AG04449 (cell line): ENCODE data around the gene LINC00237.

Source experiments
- CTCF ChIA-PET: fragments of 350-600 bp; formaldehyde crosslinking; extraction: SDS; loops from one replicate; lab custom pipeline; 2021; ENCODE audit warnings: antibody characterized with exemption; lab: Yijun Ruan, JAX
- POLR2A ChIA-PET: fragments of 400-600, 350-600 bp; formaldehyde crosslinking; extraction: SDS; loops from one replicate; lab custom pipeline; 2020; ENCODE audit warnings: antibody characterized with exemption, inconsistent platforms; lab: Yijun Ruan, JAX
- DNase-seq: peaks from one replicate; pipeline ENCODE4 v3.0.0-alpha.2; 2010; ENCODE audit warnings: low read depth, low spot score
- H3K4me3 ChIP-seq: 2 replicates; pipeline ENCODE4 v1.5.1; 2011; ENCODE audit warnings: low read depth, mild to moderate bottlenecking, control low read depth, low read length
- CTCF ChIP-seq: IDR thresholded peaks from one replicate; pipeline ENCODE4 v1.5.1; 2011; ENCODE audit warnings: mild to moderate bottlenecking, moderate library complexity, low read length, control low read depth, inconsistent platforms; ENCODE audit not compliant: insufficient read depth; ENCODE audit errors: missing control alignments

The LINC00237 gene

GRCh38 chr20:21136015-21136732 lies 30.0 kb upstream of the LINC00237 start:
- POLR2A ChIA-PET, result interaction anchor here (0.6 kb wide), 1 partner anchor 10 kb away, joined by 3 read pairs; no protein-coding TSS in a partner anchor
- no peak for TF ChIP-seq CTCF
- no peak for DNase-seq
- CTCF ChIA-PET, result interaction anchor here (3.0 kb wide), 1 partner anchor 10 kb away, joined by 9 read pairs; the partner anchor contains the start of gene KIZ
- H3K4me3 ChIP-seq, result no peak overlapping the region

GRCh38 chr20:21134883-21135493 lies 28.8 kb upstream of the LINC00237 start:
- ChIA-PET CTCF (interaction anchor here (3.0 kb wide), 1 partner anchor 8 kb away, joined by 9 read pairs; the partner anchor contains the start of gene KIZ), POLR2A (no interaction called here)
- H3K4me3 ChIP-seq, result no peak overlapping the region
- no peak for TF ChIP-seq CTCF
- DNase-seq, result no peak

- DNase-seq, result no peak
- POLR2A ChIA-PET, result no interaction called here
- no peak for TF ChIP-seq CTCF
- CTCF ChIA-PET, result interaction anchor here (3.0 kb wide), 1 partner anchor 7 kb away, joined by 9 read pairs; the partner anchor contains the start of gene KIZ
- no peak overlapping the region for H3K4me3 ChIP-seq
Observed at GRCh38 chr20:21133917-21134622, 27.9 kb upstream of the LINC00237 start.

- DNase-seq, result no peak
- H3K4me3 ChIP-seq, result no peak overlapping the region
- ChIA-PET POLR2A (no interaction called here), CTCF (no interaction called here)
- no peak for TF ChIP-seq CTCF
Observed at GRCh38 chr20:21133404-21133803, 27.2 kb upstream of the LINC00237 start.

- no peak for TF ChIP-seq CTCF
- POLR2A ChIA-PET, result no interaction called here
- CTCF ChIA-PET, result no interaction called here
- DNase-seq, result no peak
- H3K4me3 ChIP-seq, result no peak overlapping the region
Observed at GRCh38 chr20:21129861-21130260, 23.7 kb upstream of the LINC00237 start.
